Mesenchymal stem cell (in vitro differentiated cells and primary cell): ENCODE data around the gene XRN2.

ENCODE experiments used
- DNase-seq: peaks from one replicate; pipeline ENCODE4 v3.0.0-alpha.2; 2013
- H2AFZ ChIP-seq: one replicate; pipeline ENCODE4 v1.6.1; 2013; ENCODE audit warnings: low read depth, mild to moderate bottlenecking, control low read depth, inconsistent platforms, low read length, moderate library complexity
- H2AK5ac ChIP-seq: 2 replicates; pipeline ENCODE4 v1.6.1; 2013; ENCODE audit warnings: low read length, moderate library complexity, mild to moderate bottlenecking, inconsistent platforms; ENCODE audit not compliant: severe bottlenecking
- H2BK120ac ChIP-seq: one replicate; pipeline ENCODE4 v1.6.1; 2013; ENCODE audit warnings: low read depth, mild to moderate bottlenecking, inconsistent platforms, low read length, moderate library complexity
- H2BK12ac ChIP-seq, 2 experiments: one replicate each; pipeline ENCODE4 v1.6.1; 2013; ENCODE audit warnings: inconsistent platforms in 2 of 2, low read length in 2 of 2, mild to moderate bottlenecking in 2 of 2, moderate library complexity in 2 of 2, control low read depth in 1 of 2
- H2BK15ac ChIP-seq: one replicate; pipeline ENCODE4 v1.6.1; 2013; ENCODE audit warnings: mild to moderate bottlenecking, low read depth, inconsistent platforms; ENCODE audit not compliant: poor library complexity, severe bottlenecking
- H2BK5ac ChIP-seq: 2 replicates; pipeline ENCODE4 v1.6.1; 2013; ENCODE audit warnings: low read depth, mild to moderate bottlenecking, low read length, control low read depth, inconsistent platforms; ENCODE audit not compliant: poor library complexity, severe bottlenecking
- H3K14ac ChIP-seq, 2 experiments: one replicate each; pipeline ENCODE4 v1.6.1; 2013; ENCODE audit warnings: inconsistent platforms in 2 of 2, low read length in 2 of 2, control low read depth in 1 of 2, mild to moderate bottlenecking in 1 of 2, moderate library complexity in 1 of 2
- H3K18ac ChIP-seq, 2 experiments: one replicate each; pipeline ENCODE4 v1.6.1; 2013; ENCODE audit warnings: inconsistent platforms in 2 of 2, low read length in 2 of 2, control low read depth in 1 of 2, low read depth in 1 of 2, mild to moderate bottlenecking in 1 of 2
- H3K23ac ChIP-seq, 2 experiments: one replicate each; pipeline ENCODE4 v1.6.1; 2013; ENCODE audit warnings: inconsistent platforms in 2 of 2, low read length in 2 of 2, mild to moderate bottlenecking in 2 of 2, moderate library complexity in 2 of 2, control low read depth in 1 of 2
- H3K27ac ChIP-seq: 2 replicates; pipeline ENCODE4 v1.5.1; 2013; ENCODE audit warnings: mild to moderate bottlenecking, moderate library complexity, low read length, control low read depth, inconsistent platforms; ENCODE audit not compliant: poor library complexity, severe bottlenecking
- H3K27me3 ChIP-seq, 2 experiments: 2 replicates each; pipeline versions ENCODE4 v1.6.1 to v1.7.0; 2013; ENCODE audit warnings: low read length in 2 of 2, mild to moderate bottlenecking in 2 of 2, moderate library complexity in 2 of 2, control low read depth in 1 of 2, inconsistent platforms in 1 of 2; ENCODE audit not compliant: control insufficient read depth in 1 of 2, insufficient read depth in 1 of 2
- H3K36me3 ChIP-seq, 2 experiments: 2 replicates each; pipeline versions ENCODE4 v1.6.1 to v1.7.0; 2013; ENCODE audit warnings: low read length in 2 of 2, control low read depth in 1 of 2, inconsistent platforms in 1 of 2, low read depth in 1 of 2, mild to moderate bottlenecking in 1 of 2; ENCODE audit not compliant: insufficient read depth in 2 of 2, control insufficient read depth in 1 of 2
- H3K4ac ChIP-seq, 2 experiments: one replicate each; pipeline ENCODE4 v1.6.1; 2013; ENCODE audit warnings: inconsistent platforms in 2 of 2, low read length in 2 of 2, mild to moderate bottlenecking in 2 of 2, moderate library complexity in 2 of 2, control low read depth in 1 of 2, low read depth in 1 of 2
- H3K4me1 ChIP-seq: 2 replicates; pipeline ENCODE4 v1.6.1; 2013; ENCODE audit warnings: low read depth, low read length, control low read depth; ENCODE audit not compliant: control insufficient read depth, insufficient read depth
- H3K4me2 ChIP-seq: 2 replicates; pipeline ENCODE4 v1.6.1; 2013; ENCODE audit warnings: low read length, mild to moderate bottlenecking, inconsistent platforms; ENCODE audit not compliant: poor library complexity, severe bottlenecking
- H3K4me3 ChIP-seq, 2 experiments: 2 replicates each; pipeline versions ENCODE4 v1.5.1 to v1.7.0; 2013; ENCODE audit warnings: low read length in 2 of 2, mild to moderate bottlenecking in 2 of 2, control low read depth in 1 of 2, low read depth in 1 of 2; ENCODE audit not compliant: insufficient read depth in 1 of 2
- H3K79me1 ChIP-seq: replicated peaks from 2 replicates; pipeline ENCODE4 v1.6.1; 2013; ENCODE audit warnings: mild to moderate bottlenecking, control low read depth, low read length, inconsistent platforms; ENCODE audit not compliant: poor library complexity, severe bottlenecking
- H3K9ac ChIP-seq: 2 replicates; pipeline ENCODE4 v1.7.0; 2013; ENCODE audit warnings: mild to moderate bottlenecking, low read length, moderate library complexity
- H3K9me3 ChIP-seq: 2 replicates; pipeline ENCODE4 v1.7.0; 2013; ENCODE audit warnings: mild to moderate bottlenecking, low read length; ENCODE audit not compliant: control insufficient read depth
- H4K8ac ChIP-seq: one replicate; pipeline ENCODE4 v1.6.1; 2013; ENCODE audit warnings: inconsistent platforms, mild to moderate bottlenecking, low read length, moderate library complexity
- H4K91ac ChIP-seq: one replicate; pipeline ENCODE4 v1.6.1; 2013; ENCODE audit warnings: mild to moderate bottlenecking, low read length, inconsistent platforms
- WGBS: methylation state at CpG from one replicate; pipeline ENCODE4 v1.1.7; 2013; ENCODE audit warnings: mixed read lengths; 5-methylcytosine and 5-hydroxymethylcytosine counted together

The XRN2 gene

DNA sequence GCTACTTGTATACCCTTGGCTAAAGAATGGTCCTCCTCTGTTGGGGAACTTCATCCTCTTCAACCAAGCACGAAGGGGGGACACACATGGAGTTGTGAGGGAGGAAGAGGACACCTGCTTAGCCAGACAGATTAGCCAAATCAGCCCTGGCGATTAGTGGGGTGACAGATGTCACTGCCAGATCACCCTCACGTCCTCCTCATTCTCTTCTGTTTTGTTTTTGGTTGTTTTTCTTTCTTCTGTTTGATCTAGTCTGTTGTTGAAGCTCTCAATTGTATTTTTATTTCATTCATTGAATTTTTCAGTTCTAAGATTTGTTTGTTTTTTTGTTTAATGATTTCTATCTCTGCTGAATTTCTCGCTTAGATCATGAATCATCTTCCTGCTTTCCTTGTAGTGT, 121.7 kb downstream of the XRN2 start:
- Histone ChIP-seq H3K36me3 (no peaks in the 10 kb centered on the region), H3K27me3 (peaks cover 0 to 6% of the 10 kb centered on the region in 2 experiments), H3K4me2 (no peak overlapping the region), H3K4me1 (peaks cover 2% of the 10 kb centered on the region), H4K91ac (no peak overlapping the region), H3K4me3 (peak overlapping the region in 1 of 2 experiments; percentile 18), H3K27ac (no peak overlapping the region), H3K14ac (no peak overlapping the region), H2BK15ac (no peak overlapping the region), H3K18ac (no peak overlapping the region), H3K79me1 (no peaks in the 10 kb centered on the region), H2AK5ac (no peak overlapping the region), H3K9me3 (peaks cover 32% of the 10 kb centered on the region), H3K4ac (no peak overlapping the region), H2BK120ac (no peak overlapping the region), H3K9ac (no peak overlapping the region), H2BK5ac (no peak overlapping the region), H3K23ac (no peak overlapping the region), H2BK12ac (no peak overlapping the region), H2AFZ (no peak overlapping the region), H4K8ac (no peak overlapping the region)
- no peak for DNase-seq
- whole genome bisulfite sequencing = 0% methylated on average over 1 of the region's 4 CpGs

DNA sequence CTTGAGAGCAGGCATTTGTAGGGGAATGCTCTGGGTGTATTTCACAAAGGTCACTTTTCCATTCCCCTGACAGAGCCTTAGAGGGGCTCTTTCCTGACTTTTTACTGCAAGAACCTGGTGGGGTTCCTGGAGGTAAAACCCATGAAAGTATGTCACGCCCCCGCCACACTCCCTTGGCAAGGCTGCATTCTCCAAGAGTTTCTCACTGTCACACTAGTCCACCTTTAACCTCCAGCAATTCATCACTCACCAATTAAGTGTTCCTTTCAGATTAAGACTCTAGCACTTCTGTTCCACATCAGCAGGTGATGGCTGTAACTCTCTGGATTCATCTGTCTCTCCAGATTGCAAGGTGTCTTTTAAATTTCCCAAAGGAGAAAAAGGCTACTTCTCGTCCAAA, 126.9 kb downstream of the XRN2 start:
- Histone ChIP-seq H3K4me3 (no peak overlapping the region), H2BK12ac (no peak overlapping the region), H3K14ac (no peak overlapping the region), H3K27me3 (peaks cover 0 to 9% of the 10 kb centered on the region in 2 experiments), H2BK120ac (no peak overlapping the region), H3K9ac (no peak overlapping the region), H3K4ac (no peak overlapping the region), H3K23ac (no peak overlapping the region), H2BK5ac (no peak overlapping the region), H4K91ac (no peak overlapping the region), H2AK5ac (no peak overlapping the region), H3K79me1 (no peaks in the 10 kb centered on the region), H2AFZ (no peak overlapping the region), H3K36me3 (no peaks in the 10 kb centered on the region), H4K8ac (no peak overlapping the region), H3K9me3 (peaks cover 16% of the 10 kb centered on the region), H3K27ac (peak overlapping the region; percentile 4), H3K4me2 (peak overlapping the region; percentile 38), H3K4me1 (peaks cover 5% of the 10 kb centered on the region), H2BK15ac (no peak overlapping the region), H3K18ac (no peak overlapping the region)
- 93% methylated on average over 2 of the region's 3 CpGs for WGBS
- no peak for DNase-seq

DNA sequence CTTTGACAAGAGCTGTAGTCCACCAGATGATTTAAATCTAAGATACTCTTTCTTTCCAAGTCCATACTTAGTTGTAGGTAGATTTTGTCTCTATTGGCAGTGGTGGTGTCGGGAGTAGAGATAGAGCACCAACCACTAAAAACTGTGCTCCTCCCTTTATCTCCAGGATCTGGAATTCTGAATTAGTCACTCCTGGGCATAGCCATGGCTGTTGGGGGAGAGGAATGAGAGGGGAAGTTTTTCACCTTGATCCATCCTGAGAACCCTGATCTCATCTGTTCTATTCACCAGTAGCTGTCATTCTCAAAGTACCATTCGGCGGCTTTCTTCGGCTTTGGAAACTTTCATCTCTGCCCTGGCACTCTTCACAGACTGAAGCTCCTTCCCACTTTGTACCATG, 129.8 kb downstream of the XRN2 start:
- Histone ChIP-seq H3K36me3 (no peaks in the 10 kb centered on the region), H2BK5ac (no peak overlapping the region), H4K91ac (no peak overlapping the region), H3K18ac (no peak overlapping the region), H3K4me2 (no peak overlapping the region), H2BK120ac (no peak overlapping the region), H3K4ac (no peak overlapping the region), H2BK12ac (no peak overlapping the region), H2AFZ (no peak overlapping the region), H3K4me1 (peaks cover 7% of the 10 kb centered on the region), H3K27ac (no peak overlapping the region), H2AK5ac (peak overlapping the region; percentile 21), H4K8ac (no peak overlapping the region), H3K9ac (no peak overlapping the region), H3K79me1 (no peaks in the 10 kb centered on the region), H3K9me3 (no peaks in the 10 kb centered on the region), H3K4me3 (no peak overlapping the region), H2BK15ac (no peak overlapping the region), H3K27me3 (peaks cover 0 to 9% of the 10 kb centered on the region in 2 experiments), H3K23ac (no peak overlapping the region), H3K14ac (no peak overlapping the region)
- no peak for DNase-seq
- 98% methylated on average over 3 of the region's 4 CpGs for WGBS

DNA sequence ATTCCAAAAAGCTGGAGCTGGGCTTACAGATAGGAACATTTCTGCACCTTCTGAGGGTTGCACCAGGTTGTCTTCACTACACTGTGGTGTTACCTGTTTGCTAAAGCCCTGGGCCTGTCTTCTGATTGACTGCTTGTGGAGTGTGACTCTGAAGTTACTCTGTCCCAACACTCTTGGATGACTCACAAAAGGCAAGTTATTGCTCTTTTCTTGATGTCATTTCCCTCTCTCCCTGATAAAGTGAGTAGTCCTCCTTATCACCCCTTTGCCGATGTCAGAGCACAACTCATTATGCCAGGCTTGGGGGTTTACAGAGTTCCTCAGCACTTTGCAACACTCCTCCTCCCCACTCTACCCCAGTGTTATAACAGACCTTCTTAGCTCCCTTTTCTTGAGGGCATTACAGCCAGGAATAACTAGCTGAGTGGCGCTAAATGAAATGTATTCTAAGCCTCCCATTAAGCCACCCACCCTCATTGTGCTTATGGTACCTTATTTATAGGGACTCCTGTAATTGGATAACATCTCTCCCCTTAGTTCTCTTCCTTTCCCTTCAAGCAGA, 130.3 kb downstream of the XRN2 start:
- H3K4me3 ChIP-seq = no peak overlapping the region
- no peak overlapping the region for H2BK15ac ChIP-seq
- DNase-seq = no peak
- no peak overlapping the region for H2BK120ac ChIP-seq
- H3K27me3 ChIP-seq = peaks cover 0 to 9% of the 10 kb centered on the region in 2 experiments
- no peak overlapping the region for H3K18ac ChIP-seq
- WGBS = 82% methylated on average over 2 of the region's 2 CpGs
- no peak overlapping the region for H2BK12ac ChIP-seq
- no peak overlapping the region for H4K8ac ChIP-seq
- H2AFZ ChIP-seq = no peak overlapping the region
- no peak overlapping the region for H2BK5ac ChIP-seq
- H3K36me3 ChIP-seq = no peaks in the 10 kb centered on the region
- no peak overlapping the region for H4K91ac ChIP-seq
- no peaks in the 10 kb centered on the region for H3K9me3 ChIP-seq
- H3K4me1 ChIP-seq = peaks cover 7% of the 10 kb centered on the region
- H3K14ac ChIP-seq = no peak overlapping the region
- H3K4ac ChIP-seq = no peak overlapping the region
- H3K9ac ChIP-seq = no peak overlapping the region
- H2AK5ac ChIP-seq = no peak overlapping the region
- H3K4me2 ChIP-seq = no peak overlapping the region
- H3K27ac ChIP-seq = no peak overlapping the region
- H3K23ac ChIP-seq = no peak overlapping the region
- H3K79me1 ChIP-seq = no peaks in the 10 kb centered on the region
